GM10266 (cell line): Measurements from ENCODE around the gene LSAMP.

ENCODE experiments used
- DNase-seq: peaks from one replicate; pipeline ENCODE4 v3.0.0; 2012; ENCODE audit errors: extremely low spot score
- CTCF ChIP-seq: IDR thresholded peaks from 2 replicates; pipeline ENCODE4 v1.5.1; 2012; ENCODE audit warnings: mild to moderate bottlenecking, low read depth; ENCODE audit not compliant: control insufficient read depth, insufficient read depth; ENCODE audit errors: missing control alignments

LSAMP gene

GRCh38 chr3:116445311-116445841 is at the start of gene LSAMP:
LSAMP (minus strand) TSS chr3:116445487.
- no peak for DNase-seq
- TF ChIP-seq CTCF: no peak

DNA sequence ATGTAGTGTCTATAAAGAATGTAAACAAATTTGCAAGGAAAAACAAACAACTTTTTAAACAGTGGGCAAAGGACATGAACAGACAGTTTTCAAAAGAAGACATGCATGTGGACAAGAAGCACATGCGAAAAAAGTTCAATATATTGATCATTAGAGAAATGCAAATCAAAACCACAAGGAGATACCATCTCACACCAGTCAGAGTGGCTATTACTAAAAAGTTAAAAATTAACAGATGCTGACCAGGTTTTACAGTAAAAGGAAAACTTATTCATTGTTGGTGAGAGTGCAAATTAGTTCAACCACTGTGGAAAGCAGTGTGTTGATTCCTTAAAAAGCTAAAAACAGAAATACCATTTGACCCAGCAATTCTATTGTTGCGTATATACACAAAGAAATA is 47.1 kb upstream of the LSAMP start:
- DNase-seq: no peak
- no peak for TF ChIP-seq CTCF

DNA sequence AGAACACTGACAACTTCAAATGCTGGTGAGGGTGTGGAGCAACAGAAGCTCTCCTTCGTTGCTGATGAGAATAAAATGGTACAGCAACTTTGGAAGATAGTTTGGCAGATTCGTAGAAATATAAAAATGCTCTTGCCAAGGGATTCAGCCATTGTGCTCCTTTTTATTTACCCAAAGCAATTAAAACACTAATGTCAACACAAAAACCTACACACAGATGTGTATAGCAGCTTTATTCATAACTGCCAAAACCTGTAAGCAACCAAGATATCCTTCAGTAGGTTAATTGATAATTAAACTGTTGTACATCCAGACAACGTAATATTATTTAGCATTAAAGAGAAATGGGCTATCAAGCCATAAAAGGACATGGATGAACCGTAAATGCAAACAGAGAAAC is 37.8 kb upstream of the LSAMP start:
- DNase-seq: no peak
- no peak for TF ChIP-seq CTCF

- no peak for TF ChIP-seq CTCF
- no peak for DNase-seq
Measured at GRCh38 chr3:116476691-116477090, 31.4 kb upstream of the LSAMP start.

DNA sequence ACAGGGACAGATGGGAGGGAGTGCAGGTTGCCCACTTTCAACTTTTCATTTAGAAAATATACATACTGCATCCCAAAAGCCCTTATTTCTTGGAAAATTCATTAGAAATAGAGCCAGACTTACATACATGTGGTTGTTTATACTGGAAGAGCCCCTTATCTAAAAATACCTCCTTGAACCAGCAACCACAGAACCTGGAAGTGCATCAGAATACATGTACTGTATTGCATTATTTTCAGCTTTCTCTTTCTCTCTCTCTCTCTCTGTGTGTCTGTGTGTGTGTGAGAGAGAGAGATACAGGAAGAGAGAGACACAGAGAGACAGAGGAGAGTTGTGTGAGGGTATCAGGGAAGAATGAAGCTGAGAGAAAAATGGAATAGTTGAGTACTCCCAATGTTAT is 29.5 kb upstream of the LSAMP start:
- no peak for DNase-seq
- no peak for TF ChIP-seq CTCF

DNA sequence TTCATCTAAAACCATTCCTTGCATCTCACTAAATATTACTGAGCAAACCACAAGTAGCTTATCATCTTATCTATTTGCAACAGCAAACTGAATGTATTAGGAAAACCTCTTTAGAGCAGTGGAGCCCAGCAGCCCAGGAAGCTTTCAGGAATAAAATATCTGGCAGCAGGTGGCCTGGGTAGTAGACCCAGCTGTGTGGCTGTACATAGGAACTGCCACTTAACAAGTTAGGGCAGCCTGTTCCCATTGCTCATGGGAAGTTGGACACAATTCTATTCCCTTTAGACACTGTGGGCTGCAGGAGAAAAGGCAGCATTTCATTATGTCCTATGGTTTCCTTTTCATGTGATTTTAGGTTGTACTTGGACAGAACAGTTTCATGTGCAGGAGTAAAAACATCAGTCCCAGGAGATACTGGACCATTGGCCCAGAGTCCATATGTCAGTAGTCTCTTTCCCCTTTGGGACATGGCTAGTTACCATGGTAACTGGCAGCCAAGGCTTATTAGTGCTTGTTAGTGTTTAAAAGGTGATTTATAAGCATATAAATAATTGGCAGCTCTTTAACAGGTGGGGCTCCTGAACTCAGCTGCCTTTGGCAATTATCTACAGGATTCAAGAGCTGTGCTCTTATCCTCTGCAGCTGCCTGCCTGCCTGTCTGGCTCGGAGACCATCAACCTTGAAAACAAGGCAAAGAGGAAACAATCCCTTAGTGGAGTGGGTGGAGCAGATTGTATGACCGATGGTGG is 28.9 kb upstream of the LSAMP start:
- TF ChIP-seq CTCF: no peak
- DNase-seq: no peak

- no peak for DNase-seq
- no peak for TF ChIP-seq CTCF
Measured at GRCh38 chr3:116473602-116474001, 28.3 kb upstream of the LSAMP start.
